Stimulated activated CD8-positive, alpha-beta memory T cell treated with anti-CD3 and anti-CD28 coated beads, Interleukin-4, amount 100 ng/mL, for 48 hours (primary cell): ENCODE results near the gene IWS1.
"Not testable (repeated sequence)": the region's sequence is repeated elsewhere in the genome, so short reads cannot be mapped to it uniquely, and the experiment has no call there.

ENCODE experiments used
- DNase-seq: peaks from one replicate; pipeline ENCODE4 v3.0.0-alpha.2; 2020

IWS1 gene

GRCh38 chr2:127526132-127527000 is at the start of gene IWS1:
TSS of gene IWS1 (minus strand) at chr2:127526489. CDS start at chr2:127526208, 281 bp downstream.
- peak; percentile 93 for DNase-seq

GRCh38 chr2:127575941-127576432 is 49.7 kb upstream of the IWS1 start:
- no peak for DNase-seq

- no peak for DNase-seq
Observed at GRCh38 chr2:127575185-127575765, 49.0 kb upstream of the IWS1 start.

GRCh38 chr2:127574656-127575055 is 48.4 kb upstream of the IWS1 start:
- DNase-seq = peak; percentile 19

- DNase-seq = peak; percentile 20
Observed at GRCh38 chr2:127573771-127574170, 47.5 kb upstream of the IWS1 start.

- DNase-seq = peak; percentile 10
Observed at GRCh38 chr2:127573298-127573697, 47.0 kb upstream of the IWS1 start.

- peak; percentile 6 for DNase-seq
Observed at GRCh38 chr2:127572841-127573240, 46.6 kb upstream of the IWS1 start.

- DNase-seq = not testable (repeated sequence)
Observed at GRCh38 chr2:127572352-127572751, 46.1 kb upstream of the IWS1 start.

- DNase-seq = peak; percentile 4
Observed at GRCh38 chr2:127570282-127571250, 44.3 kb upstream of the IWS1 start.

- no peak for DNase-seq
Observed at GRCh38 chr2:127569666-127570065, 43.4 kb upstream of the IWS1 start.

GRCh38 chr2:127568128-127568527 is 41.8 kb upstream of the IWS1 start:
- DNase-seq = no peak

- peak; percentile 18 for DNase-seq
Observed at GRCh38 chr2:127567351-127567854, 41.1 kb upstream of the IWS1 start.

- DNase-seq = no peak
Observed at GRCh38 chr2:127566576-127566975, 40.3 kb upstream of the IWS1 start.

GRCh38 chr2:127566139-127566417 is 39.8 kb upstream of the IWS1 start:
- no peak for DNase-seq

GRCh38 chr2:127565261-127566138 is 39.2 kb upstream of the IWS1 start:
- no peak for DNase-seq

- DNase-seq = peak; percentile 18
Observed at GRCh38 chr2:127564429-127565260, 38.4 kb upstream of the IWS1 start.

- DNase-seq = no peak
Observed at GRCh38 chr2:127563458-127564428, 37.5 kb upstream of the IWS1 start.

GRCh38 chr2:127562936-127563335 is 36.6 kb upstream of the IWS1 start:
- no peak for DNase-seq

GRCh38 chr2:127561371-127561770 is 35.1 kb upstream of the IWS1 start:
- peak; percentile 10 for DNase-seq

- DNase-seq = no peak
Observed at GRCh38 chr2:127560931-127561280, 34.6 kb upstream of the IWS1 start.
